Measurements from ENCODE around the gene NTSR2.

The NTSR2 gene

DNA sequence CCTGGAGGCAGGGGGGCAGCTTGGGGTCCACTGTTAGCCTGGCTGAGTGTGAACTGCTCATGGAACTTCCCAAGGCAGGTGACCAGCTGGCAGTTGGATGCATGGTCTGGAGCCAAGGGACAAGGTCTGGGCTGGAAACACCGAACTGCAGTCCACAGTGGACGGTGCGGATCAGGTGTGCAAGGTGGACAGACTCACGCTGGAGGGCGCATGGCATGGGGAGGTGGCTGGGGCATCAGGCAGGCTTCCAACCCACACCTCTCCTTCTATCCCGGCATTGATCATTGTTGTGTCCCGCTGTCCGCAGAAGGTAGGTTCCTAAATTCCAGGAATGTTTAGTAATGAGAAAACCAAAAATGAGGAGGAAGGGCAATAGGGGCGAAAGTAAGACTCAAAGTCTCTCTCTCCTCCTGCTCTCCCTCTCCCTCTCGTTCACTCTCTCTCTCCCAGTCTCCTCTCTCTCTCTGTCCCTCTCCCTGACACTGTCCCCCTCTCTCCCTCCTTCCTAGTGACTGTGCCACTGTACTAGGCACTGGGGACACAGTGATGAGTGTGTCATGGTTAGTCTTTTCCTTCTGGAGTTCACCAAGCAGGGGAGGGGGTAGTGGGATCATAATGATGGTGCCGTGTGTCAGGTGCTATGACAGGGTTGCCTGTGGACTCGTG is 46.1 kb upstream of the NTSR2 start:
- TF ChIP-seq, protein P1, sequence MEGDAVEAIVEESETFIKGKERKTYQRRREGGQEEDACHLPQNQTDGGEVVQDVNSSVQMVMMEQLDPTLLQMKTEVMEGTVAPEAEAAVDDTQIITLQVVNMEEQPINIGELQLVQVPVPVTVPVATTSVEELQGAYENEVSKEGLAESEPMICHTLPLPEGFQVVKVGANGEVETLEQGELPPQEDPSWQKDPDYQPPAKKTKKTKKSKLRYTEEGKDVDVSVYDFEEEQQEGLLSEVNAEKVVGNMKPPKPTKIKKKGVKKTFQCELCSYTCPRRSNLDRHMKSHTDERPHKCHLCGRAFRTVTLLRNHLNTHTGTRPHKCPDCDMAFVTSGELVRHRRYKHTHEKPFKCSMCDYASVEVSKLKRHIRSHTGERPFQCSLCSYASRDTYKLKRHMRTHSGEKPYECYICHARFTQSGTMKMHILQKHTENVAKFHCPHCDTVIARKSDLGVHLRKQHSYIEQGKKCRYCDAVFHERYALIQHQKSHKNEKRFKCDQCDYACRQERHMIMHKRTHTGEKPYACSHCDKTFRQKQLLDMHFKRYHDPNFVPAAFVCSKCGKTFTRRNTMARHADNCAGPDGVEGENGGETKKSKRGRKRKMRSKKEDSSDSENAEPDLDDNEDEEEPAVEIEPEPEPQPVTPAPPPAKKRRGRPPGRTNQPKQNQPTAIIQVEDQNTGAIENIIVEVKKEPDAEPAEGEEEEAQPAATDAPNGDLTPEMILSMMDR (IDR thresholded peaks at IDR 0.05; ENCODE audit: insufficient read depth, low read length, missing control alignments), result no peak
- POLR2A ChIA-PET, result no interaction called here
- CTCF ChIA-PET, result no interaction called here
- H3K4me3 ChIP-seq (ENCODE audit: low read depth, low read length), result no peak overlapping the region
- DNase-seq (ENCODE audit: low read depth, low spot score), result no peak

DNA sequence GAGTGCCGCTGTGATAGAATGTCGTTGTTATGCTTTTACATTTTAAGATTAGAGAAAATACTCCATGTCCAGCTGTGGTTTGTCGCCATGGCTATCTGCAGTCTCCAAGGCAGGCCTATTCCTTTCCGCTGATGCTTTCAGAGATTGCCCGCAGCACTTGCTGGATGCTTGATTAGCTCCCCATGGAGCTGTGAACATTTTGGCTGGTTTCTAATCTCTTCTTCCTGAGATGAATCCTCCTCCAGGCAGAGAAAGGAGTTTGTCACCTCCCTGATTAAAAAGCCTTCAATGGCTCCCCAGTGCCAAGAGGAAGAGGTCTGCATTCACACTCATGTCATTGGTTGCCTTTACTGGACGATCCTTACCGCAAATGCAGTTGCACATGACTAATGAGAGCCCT is 43.8 kb upstream of the NTSR2 start:
- CTCF ChIA-PET, result interaction anchor here (1.3 to 1.6 kb wide), 2 partner anchors 30 to 66 kb away, joined by 5 to 9 read pairs; no protein-coding TSS in a partner anchor
- TF ChIP-seq, protein P1 (IDR thresholded peaks at IDR 0.05; ENCODE audit: insufficient read depth, low read length, missing control alignments), result no peak
- no peak overlapping the region for H3K4me3 ChIP-seq (ENCODE audit: low read depth, low read length)
- no peak for DNase-seq (ENCODE audit: low read depth, low spot score)
- POLR2A ChIA-PET, result no interaction called here

DNA sequence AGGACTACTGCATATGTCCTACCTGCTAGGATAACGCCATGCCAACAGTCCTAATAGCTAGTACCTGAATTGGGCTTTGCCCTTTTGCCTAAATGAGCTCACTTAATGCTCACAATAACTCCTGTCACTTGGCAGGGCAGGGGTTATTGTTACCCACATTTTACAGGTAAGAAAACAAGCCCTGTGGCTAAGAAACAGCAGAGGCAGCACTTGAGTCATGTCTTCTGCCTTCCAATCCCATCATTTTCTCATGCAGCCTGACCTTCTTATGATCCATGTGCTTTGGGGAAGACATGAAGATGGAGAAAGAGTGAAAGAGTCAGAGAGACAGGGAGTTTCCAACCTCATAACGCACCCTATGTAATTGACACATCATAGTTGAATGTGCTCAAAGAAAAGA is 42.9 kb upstream of the NTSR2 start:
- no peak for DNase-seq (ENCODE audit: low read depth, low spot score)
- H3K4me3 ChIP-seq (ENCODE audit: low read depth, low read length), result no peak overlapping the region
- CTCF ChIA-PET, result interaction anchor here (1.3 to 1.6 kb wide), 3 partner anchors 26 to 67 kb away, joined by 3 to 9 read pairs (median 5); no protein-coding TSS in a partner anchor
- TF ChIP-seq, protein P1 (IDR thresholded peaks at IDR 0.05; ENCODE audit: insufficient read depth, low read length, missing control alignments), result no peak
- POLR2A ChIA-PET, result no interaction called here

DNA sequence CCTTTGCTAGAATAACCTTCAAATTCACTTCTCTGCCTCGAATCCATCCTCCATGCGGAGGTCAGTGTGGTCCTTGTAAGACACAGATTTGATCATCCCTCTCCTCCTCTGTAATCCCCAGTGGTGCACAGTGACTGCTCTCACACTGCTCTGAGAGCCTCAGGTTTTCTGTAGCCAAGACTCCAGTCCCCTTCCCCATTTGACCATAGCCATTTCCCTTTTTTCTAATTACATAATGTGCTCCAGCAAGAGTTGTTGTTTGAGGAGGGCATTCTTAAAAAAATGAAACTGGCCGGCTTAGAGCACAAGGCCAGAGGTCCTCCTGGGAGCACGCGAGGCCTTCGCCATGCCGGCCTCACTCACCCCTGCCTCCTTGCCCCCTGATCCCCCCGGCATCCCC is 41.8 kb upstream of the NTSR2 start:
- ChIA-PET POLR2A (no interaction called here), CTCF (interaction anchor here (1.4 to 6.6 kb wide), 3 partner anchors 15 to 27 kb away, joined by 3 to 37 read pairs (median 13); no protein-coding TSS in a partner anchor)
- DNase-seq (ENCODE audit: low read depth, low spot score), result no peak

DNA sequence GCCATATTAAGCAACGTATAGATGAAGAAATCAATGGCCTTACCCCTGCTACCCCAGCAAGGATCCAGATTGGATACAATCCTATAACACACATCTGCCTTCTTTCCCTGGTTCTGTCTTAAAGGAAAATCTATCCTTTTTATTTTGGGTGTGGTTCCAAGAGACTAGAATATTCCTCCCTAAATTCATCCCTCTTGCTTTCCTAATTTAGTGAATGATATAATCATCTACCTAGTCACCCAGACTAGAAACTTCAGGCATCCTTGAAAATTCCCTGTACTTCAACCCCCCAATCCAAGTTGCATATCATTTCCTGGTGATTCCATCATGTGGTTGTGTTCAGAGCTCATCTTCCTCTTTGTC is 41.3 kb upstream of the NTSR2 start:
- DNase-seq (ENCODE audit: low read depth, low spot score), result no peak
- CTCF ChIA-PET, result interaction anchor here (4.3 to 6.6 kb wide), 2 partner anchors 15 to 18 kb away, joined by 13 to 37 read pairs; no protein-coding TSS in a partner anchor
- POLR2A ChIA-PET, result no interaction called here
- no peak overlapping the region for H3K4me3 ChIP-seq (ENCODE audit: low read depth, low read length)
- TF ChIP-seq, protein P1 (IDR thresholded peaks at IDR 0.05; ENCODE audit: insufficient read depth, low read length, missing control alignments), result no peak

More for the DNA sequence above, 41.8 kb upstream of the NTSR2 start:
- TF ChIP-seq, protein P1 (IDR thresholded peaks at IDR 0.05; ENCODE audit: insufficient read depth, low read length, missing control alignments), result no peak
- no peak overlapping the region for H3K4me3 ChIP-seq (ENCODE audit: low read depth, low read length)

DNA sequence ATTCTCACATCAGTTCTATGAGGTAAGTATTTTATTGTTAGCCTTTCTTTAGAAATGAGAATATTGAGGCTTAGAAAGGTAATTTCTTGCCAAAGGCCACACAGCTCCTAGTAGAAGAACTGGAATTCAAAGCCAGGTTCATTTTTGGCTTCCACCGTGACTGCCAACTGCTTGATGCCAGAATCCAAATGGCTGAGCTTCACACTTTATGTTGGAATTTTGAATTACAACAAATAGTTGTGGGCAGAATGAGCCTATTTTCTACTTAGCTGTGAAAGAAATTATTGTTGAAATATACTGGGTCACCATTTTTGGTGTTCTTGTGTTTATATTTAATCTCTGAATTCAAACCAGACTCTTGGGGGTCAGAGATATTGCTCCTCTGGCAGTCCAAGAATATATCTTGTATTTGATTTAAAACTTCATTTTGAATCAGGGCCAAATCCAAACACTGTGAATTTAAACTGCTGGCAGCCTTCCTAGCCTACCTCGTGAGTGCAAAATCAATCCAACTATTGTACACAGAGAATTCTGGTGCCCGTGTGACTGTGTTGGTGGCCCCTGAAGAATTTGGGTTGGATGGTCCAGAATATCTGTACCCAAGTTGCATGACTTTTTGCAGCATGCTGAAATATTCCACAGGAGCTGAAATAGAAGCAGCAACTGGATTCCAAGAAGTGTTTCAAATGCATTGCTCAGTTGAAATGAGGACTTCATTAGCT is 40.8 kb upstream of the NTSR2 start:
- POLR2A ChIA-PET, result no interaction called here
- no peak overlapping the region for H3K4me3 ChIP-seq (ENCODE audit: low read depth, low read length)
- TF ChIP-seq, protein P1 (IDR thresholded peaks at IDR 0.05; ENCODE audit: insufficient read depth, low read length, missing control alignments), result no peak
- CTCF ChIA-PET, result interaction anchor here (0.7 to 6.6 kb wide), 5 partner anchors 14 to 73 kb away, joined by 3 to 37 read pairs (median 9); no protein-coding TSS in a partner anchor
- DNase-seq (ENCODE audit: low read depth, low spot score), result no peak

All from AG04449 (cell line).